ENCODE data around the gene PTCH1.

GRCh38 chr9:95452176-95452575, 64.6 kb downstream of the PTCH1 start:
- TF ChIP-seq POLR2AphosphoS5 (IDR thresholded peaks at IDR 0.05; ENCODE audit: low read depth, low read length) (no peak), POLR2A (IDR thresholded peaks at IDR 0.05; ENCODE audit: low read depth, low read length) (no peak)
